ENCODE measurements around the gene CBY2. TPM values are rescaled to one million over a fixed set of nuclear protein-coding genes. Genes with fewer than 3 reads are reported as not detected.

Gene CBY2
- total and polyA plus RNA-seq, 2 experiments from 2014 or later = 0.15 to 0.42 TPM

GRCh38 chr13:45763419-45763818, 61.3 kb downstream of the CBY2 start (continued):
- no peak for TF ChIP-seq CTCF (conservative IDR thresholded peaks at IDR 0.05; ENCODE audit: low read depth in 2 of 2)
- no peak for TF ChIP-seq NANOG (IDR thresholded peaks at IDR 0.05; ENCODE audit: borderline replicate concordance)
- TF ChIP-seq EZH2 (IDR thresholded peaks at IDR 0.05; ENCODE audit: low read depth, unreplicated experiment) = no peak
- TF ChIP-seq ZNF114 (CRISPR knock-in tag; IDR thresholded peaks at IDR 0.05) = no peak
- no peak for TF ChIP-seq EZH2phosphoT487 (IDR thresholded peaks at IDR 0.05; ENCODE audit: unreplicated experiment)
- TF ChIP-seq JUNB (IDR thresholded peaks at IDR 0.05; ENCODE audit: unreplicated experiment) = no peak

Small RNAs within 50 kb of the gene (small RNA-seq; reads per million reads assigned to genes)
- not detected for gene RF00017 (ENCODE audit: low replicate concordance)

Other genes with a start within 250 kb of the CBY2 start
- 15.6 and 23.9 TPM in 2 replicates for gene COG3, start 237.4 kb upstream of the CBY2 start, total RNA-seq (2014; rRNA removed; shearing (Covaris generic))
- 17.1 and 18.6 TPM in 2 replicates for gene COG3, start 237.4 kb upstream of the CBY2 start, polyA plus RNA-seq (2016; fragmentation: Nextera tagmentation; extraction: Ambion mirVana)
- gene ERICH6B, start 86.6 kb upstream of the CBY2 start, total RNA-seq (2014; rRNA removed; shearing (Covaris generic)) = not detected in 2 replicates
- not detected in 2 replicates for gene ERICH6B, start 86.6 kb upstream of the CBY2 start, polyA plus RNA-seq (2016; fragmentation: Nextera tagmentation; extraction: Ambion mirVana)
- 0.17 and 0.35 TPM in 2 replicates for gene SIAH3, start 149.4 kb downstream of the CBY2 start, total RNA-seq (2014; rRNA removed; shearing (Covaris generic))
- gene SIAH3, start 149.4 kb downstream of the CBY2 start, polyA plus RNA-seq (2016; fragmentation: Nextera tagmentation; extraction: Ambion mirVana) = 0.13 and 0.14 TPM in 2 replicates